ENCODE results near the gene PLXNA2.

PLXNA2 gene

DNA sequence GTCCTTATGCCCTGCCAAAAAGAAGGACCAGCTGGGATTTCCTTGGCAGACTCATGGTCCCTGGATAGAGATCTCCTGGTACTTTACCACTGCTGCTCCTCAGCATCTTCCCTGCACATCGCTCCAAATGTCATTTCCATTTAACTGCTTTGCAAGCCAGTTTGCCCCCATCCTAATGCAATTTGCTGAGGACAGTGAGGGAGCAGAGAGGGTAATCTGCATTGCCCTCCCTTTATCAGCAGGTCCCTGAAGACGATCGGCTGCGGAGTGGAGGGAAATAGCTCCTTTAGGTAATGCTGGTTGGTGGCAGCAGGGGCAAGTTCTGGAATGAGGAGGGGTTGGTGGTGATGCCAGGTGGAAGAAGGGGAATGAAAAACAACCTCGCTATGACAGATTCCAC, 2.7 kb downstream of the PLXNA2 start:
- TF ChIP-seq, protein P1, sequence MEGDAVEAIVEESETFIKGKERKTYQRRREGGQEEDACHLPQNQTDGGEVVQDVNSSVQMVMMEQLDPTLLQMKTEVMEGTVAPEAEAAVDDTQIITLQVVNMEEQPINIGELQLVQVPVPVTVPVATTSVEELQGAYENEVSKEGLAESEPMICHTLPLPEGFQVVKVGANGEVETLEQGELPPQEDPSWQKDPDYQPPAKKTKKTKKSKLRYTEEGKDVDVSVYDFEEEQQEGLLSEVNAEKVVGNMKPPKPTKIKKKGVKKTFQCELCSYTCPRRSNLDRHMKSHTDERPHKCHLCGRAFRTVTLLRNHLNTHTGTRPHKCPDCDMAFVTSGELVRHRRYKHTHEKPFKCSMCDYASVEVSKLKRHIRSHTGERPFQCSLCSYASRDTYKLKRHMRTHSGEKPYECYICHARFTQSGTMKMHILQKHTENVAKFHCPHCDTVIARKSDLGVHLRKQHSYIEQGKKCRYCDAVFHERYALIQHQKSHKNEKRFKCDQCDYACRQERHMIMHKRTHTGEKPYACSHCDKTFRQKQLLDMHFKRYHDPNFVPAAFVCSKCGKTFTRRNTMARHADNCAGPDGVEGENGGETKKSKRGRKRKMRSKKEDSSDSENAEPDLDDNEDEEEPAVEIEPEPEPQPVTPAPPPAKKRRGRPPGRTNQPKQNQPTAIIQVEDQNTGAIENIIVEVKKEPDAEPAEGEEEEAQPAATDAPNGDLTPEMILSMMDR (IDR thresholded peaks at IDR 0.05; ENCODE audit: low read depth, low read length): no peak
- no peak for DNase-seq (ENCODE audit: extremely low read depth, low read depth)

DNA sequence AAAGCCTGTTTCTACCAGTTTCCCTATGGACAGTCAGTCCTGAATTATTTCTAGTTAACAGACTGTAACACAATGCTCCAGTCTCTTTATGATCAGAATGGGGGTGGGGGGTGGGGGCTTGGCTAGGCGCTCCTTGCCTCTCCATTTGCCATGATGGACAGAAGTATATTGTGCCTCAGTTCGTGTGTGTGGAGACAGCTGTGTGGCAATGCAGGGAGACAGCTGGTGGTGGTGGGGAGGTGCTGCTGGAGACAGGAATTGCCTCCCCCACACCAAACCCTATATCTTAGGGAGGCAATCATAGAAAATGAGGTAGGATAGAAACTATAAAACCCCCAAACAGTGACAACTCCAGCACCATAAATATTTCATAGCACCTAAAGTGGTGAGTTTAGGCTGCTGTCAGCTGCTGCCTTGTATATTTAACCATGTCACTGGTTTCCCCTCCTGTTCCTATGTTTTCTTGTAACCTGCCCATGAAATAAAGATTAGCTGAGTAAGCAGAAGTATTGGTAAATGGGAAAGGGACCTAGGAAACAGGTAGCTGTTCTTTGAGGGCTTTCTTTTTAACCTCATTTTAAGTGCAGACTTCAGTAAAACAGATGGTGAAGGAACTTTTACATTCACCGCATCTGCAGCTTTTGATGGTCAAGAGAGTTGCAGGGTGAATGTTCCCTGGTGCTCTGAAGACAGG, 3.4 kb downstream of the PLXNA2 start:
- no peak for DNase-seq (ENCODE audit: extremely low read depth, low read depth)
- TF ChIP-seq, protein P1 (IDR thresholded peaks at IDR 0.05; ENCODE audit: low read depth, low read length): no peak

DNA sequence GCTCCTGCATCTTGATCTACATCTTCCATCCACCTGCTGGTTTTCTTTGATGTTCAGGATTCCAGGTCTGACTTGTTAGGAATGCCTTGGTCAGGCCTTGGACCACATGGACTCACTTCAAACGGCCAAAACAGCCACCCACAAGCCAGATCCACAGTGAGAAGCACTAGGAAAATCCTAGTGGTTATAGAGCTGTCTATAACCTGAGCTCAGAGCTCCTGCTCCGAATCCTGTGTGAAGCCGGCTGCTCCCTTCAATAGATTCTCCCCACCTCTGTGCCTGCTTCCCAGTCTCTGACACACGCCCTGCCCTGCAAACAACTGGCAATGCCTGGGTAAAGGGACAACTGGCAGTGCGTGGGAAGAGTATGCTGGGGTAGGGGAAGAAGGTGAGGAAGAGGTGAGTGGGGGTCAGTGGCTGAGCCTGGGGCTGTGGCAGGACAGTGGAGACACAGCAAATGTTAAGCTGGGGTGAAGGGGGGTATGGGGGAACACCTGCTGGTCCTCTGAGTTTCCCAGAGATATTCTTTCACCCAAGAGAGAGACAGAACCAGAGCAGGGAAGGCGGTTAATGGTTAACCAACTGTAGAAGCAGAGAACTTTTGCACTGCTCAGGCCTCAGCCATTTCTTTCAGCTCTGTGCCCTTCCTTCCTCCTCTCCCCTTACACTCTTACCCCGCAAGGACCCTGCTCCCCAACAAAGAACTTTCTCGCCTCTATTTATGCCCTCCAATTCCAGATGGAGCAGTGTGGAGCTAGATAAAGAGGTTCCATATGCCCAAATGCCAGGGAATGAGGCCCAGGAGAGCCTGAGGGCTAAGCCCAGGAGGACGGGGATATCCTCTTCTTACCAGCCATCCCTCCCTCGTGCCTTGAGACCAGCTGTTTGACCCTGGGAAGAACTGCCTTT, 4.5 kb downstream of the PLXNA2 start:
- no peak for DNase-seq (ENCODE audit: extremely low read depth, low read depth)
- TF ChIP-seq, protein P1 (IDR thresholded peaks at IDR 0.05; ENCODE audit: low read depth, low read length): no peak

DNA sequence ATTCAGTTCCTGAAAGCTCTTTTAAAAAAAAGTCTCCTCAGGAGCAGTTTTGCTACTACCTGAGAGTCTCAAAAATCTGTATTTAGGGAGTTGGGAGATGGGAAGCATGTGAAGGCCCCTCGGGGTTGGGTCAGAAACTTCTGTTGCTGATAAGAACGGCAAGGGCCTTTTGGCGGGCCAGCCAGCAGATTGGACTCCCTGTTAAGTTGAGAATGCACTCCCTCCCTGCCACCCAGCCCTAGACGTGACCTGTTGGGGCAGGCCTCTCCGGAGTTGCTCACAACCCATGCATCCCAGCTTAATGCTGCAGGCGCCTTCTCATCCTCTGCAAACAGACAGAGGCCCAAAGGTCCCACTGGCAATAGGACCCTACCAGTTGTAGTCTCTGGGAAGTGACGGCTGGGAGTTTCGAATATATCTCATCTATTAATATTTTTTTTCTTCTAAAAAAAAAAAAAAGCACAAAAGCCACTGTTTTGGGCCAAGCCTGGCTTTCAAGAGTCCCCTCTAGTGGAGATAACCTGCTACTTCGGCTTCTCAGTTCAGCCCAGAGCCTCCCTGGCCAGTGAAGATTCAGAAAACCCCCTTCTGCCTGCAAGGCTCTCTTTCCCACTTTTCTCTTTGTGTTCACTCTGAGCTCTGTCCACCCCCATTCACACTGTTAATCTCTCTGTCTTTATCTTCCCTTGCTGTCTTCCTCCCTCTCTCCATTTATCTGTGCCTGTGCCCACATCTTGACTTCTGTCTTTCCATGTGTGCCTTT, 5.3 kb downstream of the PLXNA2 start:
- no peak for DNase-seq (ENCODE audit: extremely low read depth, low read depth)
- TF ChIP-seq, protein P1 (IDR thresholded peaks at IDR 0.05; ENCODE audit: low read depth, low read length): peak; percentile 87

DNA sequence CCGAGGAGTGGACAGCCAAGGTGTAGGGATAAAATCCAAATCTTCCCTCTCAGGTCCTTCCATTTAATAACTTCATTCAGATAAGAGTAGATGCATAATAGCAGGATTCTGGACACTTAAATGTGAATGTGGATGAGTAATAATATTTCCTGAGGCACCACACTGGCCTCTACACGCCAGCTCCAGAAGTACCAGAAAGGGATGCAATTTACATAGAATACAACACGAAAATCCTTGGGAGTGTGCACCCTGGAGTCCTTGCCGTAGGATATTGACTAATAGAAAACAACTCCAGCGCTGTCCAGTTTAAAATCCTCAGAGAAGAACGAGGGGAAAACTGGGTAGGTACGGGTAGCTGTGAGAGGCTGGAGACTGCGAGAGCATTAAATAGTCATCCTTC, 6.9 kb downstream of the PLXNA2 start:
- DNase-seq (ENCODE audit: extremely low read depth, low read depth): no peak
- TF ChIP-seq, protein P1 (IDR thresholded peaks at IDR 0.05; ENCODE audit: low read depth, low read length): no peak

DNA sequence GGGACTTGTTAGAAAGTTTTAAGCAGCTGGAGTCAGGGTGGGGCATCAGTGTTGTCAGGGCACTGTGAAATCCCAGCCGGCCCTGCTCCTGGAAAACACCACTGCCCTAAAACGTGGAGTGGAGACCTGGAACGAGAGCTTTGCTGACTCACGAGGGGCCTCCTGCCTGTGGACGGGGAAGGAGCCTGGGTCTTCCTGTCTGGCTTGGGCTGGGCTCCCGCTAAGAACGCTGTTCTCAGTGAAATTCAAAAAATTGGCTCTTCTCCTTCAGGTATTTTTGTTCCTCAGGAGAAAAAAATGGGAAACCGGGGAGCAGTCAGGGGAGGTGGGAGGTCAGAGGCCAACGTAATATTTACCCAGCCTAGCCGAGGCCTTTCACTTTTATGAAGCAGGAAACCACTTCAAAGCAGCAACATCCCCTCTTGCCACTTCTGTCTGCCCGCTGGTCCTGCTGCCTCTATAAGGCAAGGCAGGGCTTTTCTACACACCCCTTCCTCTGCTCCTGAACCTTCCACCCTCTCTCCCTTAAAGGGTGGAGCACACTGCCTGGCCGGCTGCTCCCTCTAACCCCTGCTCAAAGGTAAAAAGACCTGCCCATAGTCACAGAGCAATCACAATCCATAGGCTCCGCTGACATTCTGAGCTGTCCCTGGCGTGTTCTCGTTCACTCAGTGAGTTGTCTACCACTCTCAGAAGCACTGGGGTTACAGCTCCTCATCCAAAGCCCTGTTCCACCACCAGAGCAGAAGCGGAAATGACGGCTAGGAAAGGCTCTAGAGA, 8.0 kb downstream of the PLXNA2 start:
- DNase-seq (ENCODE audit: extremely low read depth, low read depth): no peak
- TF ChIP-seq, protein P1 (IDR thresholded peaks at IDR 0.05; ENCODE audit: low read depth, low read length): no peak
